Measurements from ENCODE around the gene RARRES2. TPM values are rescaled to one million over a fixed set of nuclear protein-coding genes. Genes with fewer than 3 reads are reported as not detected.

Gene RARRES2
- total RNA-seq, 2 donors from 2014 or later, result 245 to 400 TPM

DNA sequence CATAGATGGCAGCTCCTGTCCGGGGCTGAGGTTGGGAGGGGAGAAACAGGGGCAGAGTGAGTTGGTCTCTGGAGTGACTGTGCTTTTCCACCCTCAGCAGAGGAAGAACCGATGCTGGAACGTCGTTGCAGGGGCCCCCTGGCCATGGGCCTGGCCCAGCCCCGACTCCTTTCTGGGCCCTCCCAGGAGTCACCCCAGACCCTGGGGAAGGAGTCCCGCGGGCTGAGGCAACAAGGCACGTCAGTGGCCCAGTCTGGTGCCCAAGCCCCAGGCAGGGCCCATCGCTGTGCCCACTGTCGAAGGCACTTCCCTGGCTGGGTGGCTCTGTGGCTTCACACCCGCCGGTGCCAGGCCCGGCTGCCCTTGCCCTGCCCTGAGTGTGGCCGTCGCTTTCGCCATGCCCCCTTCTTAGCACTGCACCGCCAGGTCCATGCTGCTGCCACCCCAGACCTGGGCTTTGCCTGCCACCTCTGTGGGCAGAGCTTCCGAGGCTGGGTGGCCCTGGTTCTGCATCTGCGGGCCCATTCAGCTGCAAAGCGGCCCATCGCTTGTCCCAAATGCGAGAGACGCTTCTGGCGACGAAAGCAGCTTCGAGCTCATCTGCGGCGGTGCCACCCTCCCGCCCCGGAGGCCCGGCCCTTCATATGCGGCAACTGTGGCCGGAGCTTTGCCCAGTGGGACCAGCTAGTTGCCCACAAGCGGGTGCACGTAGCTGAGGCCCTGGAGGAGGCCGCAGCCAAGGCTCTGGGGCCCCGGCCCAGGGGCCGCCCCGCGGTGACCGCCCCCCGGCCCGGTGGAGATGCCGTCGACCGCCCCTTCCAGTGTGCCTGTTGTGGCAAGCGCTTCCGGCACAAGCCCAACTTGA lies 29.9 kb upstream of the RARRES2 start:
- TF ChIP-seq, protein P1, sequence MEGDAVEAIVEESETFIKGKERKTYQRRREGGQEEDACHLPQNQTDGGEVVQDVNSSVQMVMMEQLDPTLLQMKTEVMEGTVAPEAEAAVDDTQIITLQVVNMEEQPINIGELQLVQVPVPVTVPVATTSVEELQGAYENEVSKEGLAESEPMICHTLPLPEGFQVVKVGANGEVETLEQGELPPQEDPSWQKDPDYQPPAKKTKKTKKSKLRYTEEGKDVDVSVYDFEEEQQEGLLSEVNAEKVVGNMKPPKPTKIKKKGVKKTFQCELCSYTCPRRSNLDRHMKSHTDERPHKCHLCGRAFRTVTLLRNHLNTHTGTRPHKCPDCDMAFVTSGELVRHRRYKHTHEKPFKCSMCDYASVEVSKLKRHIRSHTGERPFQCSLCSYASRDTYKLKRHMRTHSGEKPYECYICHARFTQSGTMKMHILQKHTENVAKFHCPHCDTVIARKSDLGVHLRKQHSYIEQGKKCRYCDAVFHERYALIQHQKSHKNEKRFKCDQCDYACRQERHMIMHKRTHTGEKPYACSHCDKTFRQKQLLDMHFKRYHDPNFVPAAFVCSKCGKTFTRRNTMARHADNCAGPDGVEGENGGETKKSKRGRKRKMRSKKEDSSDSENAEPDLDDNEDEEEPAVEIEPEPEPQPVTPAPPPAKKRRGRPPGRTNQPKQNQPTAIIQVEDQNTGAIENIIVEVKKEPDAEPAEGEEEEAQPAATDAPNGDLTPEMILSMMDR (IDR thresholded peaks at IDR 0.05), result no peak
- peak in 1 of 3 donors; percentile 11 for TF ChIP-seq POLR2A (IDR thresholded peaks at IDR 0.05)
- Histone ChIP-seq H3K27me3 (no peaks in the 10 kb centered on the region), H3K36me3 (replicated peaks in 1 of 2; ENCODE audit: insufficient read depth in 1 of 2, low read depth in 2 of 2) (peaks cover 0 to 2% of the 10 kb centered on the region in 2 donors), H3K4me1 (peaks cover 76% of the 10 kb centered on the region), H3K9me3 (no peaks in the 10 kb centered on the region), H3K27ac (peak overlapping the region in 2 of 4 donors; percentile 99 to 100), H3K4me3 (no peak overlapping the region)
- intact Hi-C loops (cut with DNase I), result no loop called here
- DNase-seq (no peak), ATAC-seq (no peak)
- 85 to 86% methylated on average over 14 to 48 of the region's 48 CpGs for WGBS, 2 donors

DNA sequence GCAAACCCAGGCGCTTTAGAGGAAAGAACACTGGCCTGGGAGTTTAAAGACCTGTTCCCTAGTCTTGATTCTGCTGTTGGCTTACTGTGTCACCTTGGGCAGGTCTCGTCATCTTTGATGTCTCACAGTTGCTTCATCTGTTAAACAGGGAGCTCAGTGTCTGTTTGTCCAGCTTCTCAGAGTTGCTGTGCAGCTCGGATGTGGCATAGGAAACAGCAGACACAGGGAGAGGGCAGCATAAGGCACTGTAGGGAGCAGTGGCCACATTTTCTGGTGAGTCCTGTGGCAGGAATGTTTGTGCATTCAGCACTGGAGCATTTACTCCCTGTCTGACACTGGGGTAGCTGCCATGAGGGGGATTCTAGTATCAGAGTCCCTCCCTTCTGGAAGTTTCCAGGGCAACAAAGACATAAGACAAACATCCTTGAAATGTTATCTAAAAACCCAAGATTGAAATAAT lies 29.2 kb upstream of the RARRES2 start:
- intact Hi-C loops (cut with DNase I), result no loop called here
- ATAC-seq (no peak), DNase-seq (no peak)
- peaks cover 68% of the 10 kb centered on the region for H3K4me1 ChIP-seq
- H3K4me3 ChIP-seq, result no peak overlapping the region
- peaks cover 0 to 2% of the 10 kb centered on the region in 2 donors for H3K36me3 ChIP-seq (replicated peaks in 1 of 2; ENCODE audit: insufficient read depth in 1 of 2, low read depth in 2 of 2)
- WGBS, 2 donors, result 40 to 51% methylated on average over 1 to 3 of the region's 3 CpGs
- H3K27me3 ChIP-seq, result no peaks in the 10 kb centered on the region
- H3K27ac ChIP-seq, result peak overlapping the region in 3 of 4 donors; percentile 99 to 100 (median 100)
- H3K9me3 ChIP-seq, result no peaks in the 10 kb centered on the region
- TF ChIP-seq, protein P1 (IDR thresholded peaks at IDR 0.05), result no peak
- no peak for TF ChIP-seq POLR2A (IDR thresholded peaks at IDR 0.05)

DNA sequence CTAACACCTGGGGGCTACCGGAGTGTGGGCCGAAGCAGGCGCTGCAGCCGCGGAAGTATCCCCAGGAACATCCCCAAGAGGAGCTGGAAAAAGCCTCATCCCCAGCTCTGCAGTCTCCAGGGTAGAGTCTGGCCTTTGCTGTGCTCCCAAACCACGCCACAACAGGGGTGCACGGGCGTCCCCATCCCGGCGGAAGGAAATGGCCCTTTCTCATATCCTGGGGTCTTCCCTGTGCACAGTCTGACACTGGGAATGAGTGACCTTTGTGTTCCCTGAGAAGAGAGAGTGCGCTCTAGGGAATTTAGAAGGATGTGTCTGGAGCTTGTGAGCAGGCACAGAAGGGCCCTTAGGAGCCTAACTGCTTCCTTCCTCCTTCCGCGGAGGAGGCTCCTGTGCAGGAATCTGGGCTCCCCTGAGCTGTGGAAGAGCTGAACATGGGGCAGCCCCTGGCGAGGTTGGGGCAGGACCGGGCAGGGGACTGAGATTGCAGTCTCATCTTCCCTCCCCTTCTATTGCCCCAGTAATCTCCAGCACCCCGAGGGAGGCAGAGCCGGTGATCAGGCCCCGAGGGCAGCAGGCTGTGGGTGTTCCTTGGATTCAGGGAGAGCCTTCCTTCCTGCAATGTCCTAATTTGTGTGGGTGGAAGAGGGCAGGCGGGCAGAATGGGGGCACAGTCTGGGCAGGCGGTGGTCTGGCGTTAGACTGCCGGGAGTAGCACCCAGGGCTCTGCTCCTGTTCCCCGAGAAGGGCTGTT lies 28.5 kb upstream of the RARRES2 start:
- H3K27ac ChIP-seq, result peak overlapping the region; percentile 91 to 100 (median 100)
- no peaks in the 10 kb centered on the region for H3K9me3 ChIP-seq
- peaks cover 0 to 2% of the 10 kb centered on the region in 2 donors for H3K36me3 ChIP-seq (replicated peaks in 1 of 2; ENCODE audit: insufficient read depth in 1 of 2, low read depth in 2 of 2)
- ATAC-seq (no peak), DNase-seq (no peak)
- H3K27me3 ChIP-seq, result no peaks in the 10 kb centered on the region
- TF ChIP-seq, protein P1 (IDR thresholded peaks at IDR 0.05), result no peak
- no peak for TF ChIP-seq POLR2A (IDR thresholded peaks at IDR 0.05)
- peaks cover 61% of the 10 kb centered on the region for H3K4me1 ChIP-seq
- WGBS, 2 donors, result 28 to 39% methylated on average over 15 to 23 of the region's 23 CpGs
- intact Hi-C loops (cut with DNase I), result no loop called here
- peak overlapping the region; percentile 72 to 82 for H3K4me3 ChIP-seq

DNA sequence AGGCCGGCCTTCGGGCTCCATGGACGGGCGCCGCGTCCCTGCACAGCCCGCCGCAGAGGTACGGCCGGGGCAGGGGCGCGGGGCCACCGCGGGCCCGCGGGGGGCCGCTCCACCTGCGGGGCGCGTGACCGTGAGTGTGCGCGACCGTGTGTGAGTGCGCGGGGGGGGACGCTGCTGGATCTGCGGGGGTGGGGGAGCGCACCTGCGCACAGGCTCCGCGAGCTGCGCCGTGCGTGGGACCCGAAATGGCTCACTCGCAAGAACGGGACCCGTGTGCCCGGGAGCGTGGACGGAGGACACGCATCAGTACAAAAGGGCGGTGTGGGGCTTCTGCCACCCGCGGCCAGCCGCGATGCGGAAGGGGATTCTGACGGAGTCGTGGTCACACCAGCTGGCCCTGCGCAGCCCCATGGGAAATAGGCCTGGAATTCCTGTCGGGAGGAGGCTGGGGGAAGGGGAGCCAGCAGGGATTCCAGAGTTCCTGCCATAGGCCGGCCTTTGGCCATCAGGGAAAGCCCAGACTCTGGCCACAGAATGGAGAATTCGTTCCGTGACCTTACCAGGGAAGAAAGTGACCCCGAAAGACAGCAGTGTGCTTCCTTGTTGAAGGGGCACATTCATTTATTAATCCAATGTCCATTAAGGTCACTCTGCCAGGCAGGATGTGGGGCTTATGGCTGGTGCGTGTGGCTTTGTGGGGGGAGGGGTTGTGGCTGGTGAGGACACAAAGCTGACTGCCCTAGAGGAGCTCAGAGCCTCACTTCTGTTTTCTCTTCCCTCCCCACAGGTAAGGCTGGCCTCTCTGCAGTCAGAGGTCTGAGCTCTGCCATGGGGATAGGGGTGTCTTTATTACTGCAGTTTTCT lies 27.7 kb upstream of the RARRES2 start:
- H3K27me3 ChIP-seq, result no peaks in the 10 kb centered on the region
- ATAC-seq, result peak; percentile 53
- peak; percentile 72 to 79 (median 76) for DNase-seq
- H3K27ac ChIP-seq, result peak overlapping the region; percentile 91 to 100 (median 100)
- intact Hi-C loops (cut with DNase I), result no loop called here
- H3K36me3 ChIP-seq (replicated peaks in 1 of 2; ENCODE audit: insufficient read depth in 1 of 2, low read depth in 2 of 2), result peaks cover 0 to 2% of the 10 kb centered on the region in 2 donors
- H3K4me3 ChIP-seq, result peak overlapping the region; percentile 72 to 82
- H3K9me3 ChIP-seq, result no peaks in the 10 kb centered on the region
- peaks cover 59% of the 10 kb centered on the region for H3K4me1 ChIP-seq
- WGBS, 2 donors, result 0% methylated on average over 4 to 56 of the region's 58 CpGs
- peak in 2 of 3 donors; percentile 61 to 73 for TF ChIP-seq POLR2A (IDR thresholded peaks at IDR 0.05)
- TF ChIP-seq, protein P1 (IDR thresholded peaks at IDR 0.05), result no peak
